Measurements from ENCODE around the gene CHCHD10.

DNA sequence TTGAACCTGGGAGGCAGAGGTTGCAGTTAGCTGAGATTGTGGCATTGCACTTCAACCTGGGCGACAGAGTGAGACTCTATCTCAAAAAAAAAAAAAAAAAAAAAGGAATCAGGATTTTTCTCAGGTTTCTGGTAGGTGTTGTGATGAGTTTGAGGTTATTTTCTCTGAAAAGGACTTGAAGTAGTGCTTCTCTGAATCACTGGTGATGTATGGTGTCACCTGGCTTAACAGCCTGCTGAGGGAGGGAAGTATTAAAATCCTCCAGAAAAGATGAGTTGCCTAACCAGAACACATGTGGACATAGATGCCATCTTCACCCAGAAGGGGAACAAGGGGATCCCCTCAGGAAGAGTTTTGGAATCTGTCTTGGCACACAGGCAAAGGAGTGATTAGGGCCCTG lies 39.1 kb upstream of the CHCHD10 start:
- no peak for TF ChIP-seq CEBPB (IDR thresholded peaks at IDR 0.05)
- TF ChIP-seq TAF1 (IDR thresholded peaks at IDR 0.05; ENCODE audit: low read depth) = no peak
- TF ChIP-seq YY1 (IDR thresholded peaks at IDR 0.05; ENCODE audit: low read depth) = no peak
- TF ChIP-seq ZBTB7A (IDR thresholded peaks at IDR 0.05; ENCODE audit: low read depth) = no peak
- no peak for TF ChIP-seq CREB1 (IDR thresholded peaks at IDR 0.05; ENCODE audit: low read depth)
- no peak for TF ChIP-seq REST (IDR thresholded peaks at IDR 0.05; ENCODE audit: low read depth)
- TF ChIP-seq USF1 (IDR thresholded peaks at IDR 0.05) = no peak
- TF ChIP-seq EP300 (IDR thresholded peaks at IDR 0.05; ENCODE audit: borderline replicate concordance) = no peak
- TF ChIP-seq FOXM1 (IDR thresholded peaks at IDR 0.05; ENCODE audit: borderline replicate concordance, low read depth) = no peak
- TF ChIP-seq TEAD4 (IDR thresholded peaks at IDR 0.05) = no peak
- no peak for TF ChIP-seq EGR1 (IDR thresholded peaks at IDR 0.05)
